ENCODE measurements around the gene OR2H2.
A peak's percentile ranks its signal among the peaks of the same experiment; 100 is the strongest.

OR2H2 gene

DNA sequence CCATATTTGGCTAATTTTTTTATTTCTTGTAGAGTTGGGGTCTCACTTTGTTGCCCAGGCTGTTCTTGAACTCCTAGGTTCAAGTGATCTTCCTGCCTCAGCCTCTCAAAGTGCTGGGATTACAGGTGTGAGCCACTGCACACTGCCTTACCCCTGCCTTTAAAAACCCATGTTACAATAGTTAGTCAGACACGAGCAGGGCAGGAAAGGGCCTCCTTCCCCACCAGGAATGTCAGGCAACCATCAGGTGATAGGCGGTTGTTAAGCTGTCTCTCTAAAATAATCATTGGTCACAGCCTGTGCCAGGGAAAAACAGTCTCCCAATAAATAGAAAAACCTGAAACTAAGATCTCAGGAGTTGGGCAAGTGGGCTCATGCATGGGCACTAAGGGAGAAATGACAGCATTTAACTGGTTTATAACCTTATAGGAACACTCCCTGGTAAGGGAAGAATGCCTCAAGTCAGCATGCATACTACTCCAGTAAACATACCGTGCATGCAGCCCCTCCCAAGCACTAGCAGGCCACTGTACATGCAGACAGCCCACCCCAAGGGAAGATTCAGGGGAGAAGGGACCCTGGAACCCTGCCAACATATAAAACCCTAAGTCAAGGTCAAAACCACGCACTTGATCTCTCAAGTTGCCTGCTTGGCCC lies 8.4 kb downstream of the OR2H2 start:
- DNase-seq, result no peak

DNA sequence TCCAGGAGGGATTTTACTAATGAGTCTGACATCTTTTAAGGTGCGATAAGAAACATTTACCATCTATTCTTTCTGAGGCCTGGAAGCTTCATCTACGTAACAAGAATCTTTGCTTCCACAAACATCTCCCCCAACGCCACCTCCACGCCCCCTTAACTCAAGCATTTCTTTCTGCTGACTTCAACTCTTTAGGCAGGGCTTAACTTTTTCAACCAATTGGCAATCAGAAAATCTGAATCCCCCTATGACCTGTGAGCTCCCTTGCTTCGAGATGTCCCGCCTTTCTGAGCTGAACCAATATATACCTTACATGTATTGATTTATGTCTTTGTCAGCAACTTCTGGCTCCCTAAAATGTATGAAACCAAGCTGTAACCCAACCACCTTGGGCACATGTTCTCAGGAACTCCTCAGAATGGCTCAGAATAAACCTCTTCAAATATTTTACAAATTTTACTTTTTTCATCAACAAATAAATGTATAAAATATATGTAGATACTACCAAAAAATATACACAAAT lies 11.5 kb downstream of the OR2H2 start:
- no peak for DNase-seq

DNA sequence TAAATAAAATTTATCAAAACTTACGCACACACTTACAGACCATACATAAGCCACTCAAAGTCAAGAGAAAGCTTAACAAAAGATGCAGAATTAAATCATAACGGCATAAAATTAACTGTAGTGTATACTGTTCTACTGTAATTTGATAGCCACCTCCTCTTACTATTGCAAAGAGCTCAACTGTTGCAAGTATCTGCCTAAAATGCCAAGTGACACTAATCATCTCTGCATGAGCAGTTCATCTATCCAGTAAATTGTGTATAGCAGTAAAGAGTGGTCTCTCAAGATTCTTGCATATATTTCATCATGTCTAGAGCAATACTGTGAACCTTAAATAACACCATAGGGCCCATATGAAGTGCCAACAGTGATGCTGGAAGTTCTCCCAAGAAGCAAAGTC lies 12.3 kb downstream of the OR2H2 start:
- DNase-seq, result no peak

DNA sequence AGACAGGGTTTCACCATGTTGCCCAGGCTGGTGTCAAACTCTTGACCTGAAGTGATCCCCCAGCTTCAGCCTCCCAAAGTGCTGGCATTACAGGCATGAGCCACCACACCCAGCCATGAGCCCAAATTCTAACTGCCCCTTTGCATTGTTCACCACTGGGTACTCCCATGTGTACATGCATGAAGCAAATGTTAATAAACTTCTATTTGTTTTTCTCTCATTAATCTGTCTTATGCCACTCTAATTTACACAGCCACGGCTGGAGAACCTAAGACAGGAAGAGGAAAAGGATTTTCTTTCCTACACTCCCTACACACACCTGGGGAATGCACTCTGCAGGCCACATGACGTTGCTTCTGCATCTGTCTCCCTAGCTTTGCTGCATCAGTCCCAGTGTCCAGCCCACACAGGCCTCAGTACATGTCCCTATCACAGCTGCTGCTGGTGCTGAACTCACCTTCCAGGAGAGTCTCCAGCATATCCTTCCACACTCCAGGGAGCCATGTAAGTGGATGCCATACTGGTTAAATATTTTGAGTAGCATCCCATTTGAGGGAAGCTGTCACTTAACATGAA lies 13.3 kb downstream of the OR2H2 start:
- no peak for DNase-seq

DNA sequence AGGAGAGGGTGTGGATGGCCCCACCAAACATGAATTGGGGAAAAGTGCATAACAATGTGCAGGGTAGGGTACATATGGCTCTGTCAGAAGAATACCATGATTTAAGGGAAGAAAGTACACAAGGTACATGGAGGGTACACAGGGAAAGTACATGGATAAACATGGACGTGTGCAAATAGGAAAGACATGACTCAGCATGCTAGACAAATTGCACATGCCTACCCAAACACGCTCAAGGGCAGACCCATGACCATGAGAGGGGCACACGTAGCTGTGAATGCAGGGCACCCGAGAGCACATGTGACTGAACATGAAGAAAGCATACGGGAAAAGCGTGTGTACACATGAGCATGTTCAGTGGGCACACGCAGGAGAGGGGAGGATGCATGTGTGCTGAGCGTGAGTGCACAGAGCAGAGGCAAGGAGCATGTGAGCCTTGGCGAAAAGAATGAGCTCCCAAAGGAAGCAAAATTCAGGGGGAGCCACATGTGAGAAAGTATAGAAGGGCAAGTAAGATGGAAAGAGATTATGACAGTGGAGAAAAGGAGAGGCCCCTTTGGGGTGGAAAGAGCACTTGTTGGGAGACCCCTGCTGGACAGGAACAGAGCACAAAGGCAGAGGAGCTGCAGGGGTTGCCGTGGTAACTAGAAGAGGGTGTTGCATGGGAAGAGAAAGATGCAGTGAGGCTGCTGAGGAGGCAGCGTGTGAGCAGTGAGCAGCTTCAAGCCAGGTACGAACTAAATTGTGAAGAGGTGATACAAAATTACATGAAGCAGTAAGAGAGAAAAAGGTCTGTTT lies 17.8 kb downstream of the OR2H2 start:
- no peak for DNase-seq

DNA sequence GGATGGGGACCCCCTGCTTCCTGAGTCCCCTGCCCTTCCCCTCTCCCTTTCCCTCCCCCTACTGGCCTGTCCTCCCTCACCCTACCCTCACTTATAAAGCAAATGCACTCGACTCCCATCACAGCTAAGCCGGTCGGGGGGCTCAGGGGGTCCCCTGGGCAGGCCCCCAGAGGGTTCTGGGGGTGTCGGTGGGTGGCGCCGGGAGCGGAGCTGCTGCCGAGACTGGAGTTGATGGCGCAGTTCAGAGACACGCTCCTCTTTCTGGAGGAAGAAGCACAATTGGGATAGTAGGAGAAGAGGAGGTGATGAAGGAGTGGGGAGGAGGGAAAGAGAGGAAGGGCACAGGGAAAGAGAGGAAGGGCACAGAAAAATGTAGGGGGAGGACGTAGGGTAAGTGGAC lies 18.5 kb downstream of the OR2H2 start:
- DNase-seq, result no peak

DNA sequence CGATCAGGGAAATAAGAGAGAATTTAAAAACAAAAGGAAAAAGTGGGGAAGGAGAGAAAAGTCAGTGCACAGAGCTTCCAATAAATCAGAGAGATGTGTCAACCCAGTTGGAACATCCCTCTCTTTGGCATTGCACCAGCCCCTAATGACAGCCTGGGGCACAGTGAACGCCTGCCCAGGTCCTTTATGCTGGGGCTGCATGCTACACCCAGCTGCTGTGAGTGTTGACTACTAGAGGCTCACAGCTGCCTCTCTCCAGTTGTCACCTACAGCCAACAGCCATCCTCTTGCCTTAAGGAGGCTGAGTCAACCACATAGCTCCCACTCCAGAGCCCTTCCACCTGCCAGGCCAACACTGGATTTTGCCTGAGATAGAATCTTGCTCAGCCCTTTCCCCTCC lies 19.0 kb downstream of the OR2H2 start:
- no peak for DNase-seq

DNA sequence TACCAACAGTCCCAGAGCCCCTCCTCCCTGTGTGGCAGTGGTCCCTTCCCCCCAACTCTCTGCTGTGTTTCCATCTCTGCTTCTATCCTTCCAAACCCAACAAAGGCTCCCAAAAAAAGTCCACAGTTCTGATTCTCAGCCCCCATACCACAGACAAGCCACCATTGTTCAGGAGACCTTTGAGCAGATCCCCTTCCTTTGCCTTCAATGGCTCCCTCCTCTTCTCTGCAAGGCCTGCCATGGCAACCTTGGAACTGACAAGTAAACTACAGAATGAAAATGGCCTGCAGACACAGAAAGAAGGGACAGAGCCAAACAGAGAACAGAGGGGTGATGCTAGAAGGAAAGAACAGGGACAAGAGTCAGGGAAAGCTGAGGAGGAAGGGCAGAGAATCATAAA lies 23.2 kb downstream of the OR2H2 start:
- no peak for DNase-seq

DNA sequence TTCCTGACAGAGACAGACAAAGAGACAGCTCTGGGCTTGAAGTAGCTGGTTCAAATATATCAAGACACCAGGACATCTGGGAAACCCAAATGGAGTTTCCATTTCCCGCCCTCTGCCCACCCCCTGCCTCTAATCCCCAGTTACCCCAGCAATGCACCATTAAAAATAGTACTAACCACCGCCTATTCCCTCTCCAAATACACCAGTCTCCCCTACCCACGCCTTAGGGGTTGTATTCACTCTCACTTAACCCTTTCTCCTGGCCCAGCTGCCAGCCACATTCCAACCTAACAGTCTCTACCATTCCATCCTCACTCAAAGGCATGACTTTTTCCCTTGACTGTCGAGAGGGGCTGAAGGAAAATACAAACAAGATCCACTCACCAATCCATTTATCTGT lies 25.6 kb downstream of the OR2H2 start:
- DNase-seq, result no peak

DNA sequence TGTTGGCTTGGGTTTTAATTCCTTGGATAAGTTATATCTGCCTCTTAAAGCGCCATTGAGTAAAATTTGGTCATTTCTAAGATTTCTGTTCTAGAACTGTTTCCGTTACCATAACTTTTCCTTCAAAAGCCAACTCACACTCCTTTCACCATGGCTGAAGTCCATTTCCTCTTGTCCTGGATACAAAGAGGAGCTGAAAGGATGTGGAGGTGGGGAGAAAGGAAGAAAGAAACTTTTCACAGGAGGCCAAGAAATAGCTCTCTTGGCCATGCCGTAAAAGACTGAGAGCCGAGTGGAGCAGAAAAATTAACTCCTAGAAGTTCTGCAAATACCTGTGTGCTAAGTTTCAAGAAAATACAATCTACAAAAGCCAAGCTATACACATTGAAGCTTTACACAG lies 26.5 kb downstream of the OR2H2 start:
- DNase-seq, result no peak

DNA sequence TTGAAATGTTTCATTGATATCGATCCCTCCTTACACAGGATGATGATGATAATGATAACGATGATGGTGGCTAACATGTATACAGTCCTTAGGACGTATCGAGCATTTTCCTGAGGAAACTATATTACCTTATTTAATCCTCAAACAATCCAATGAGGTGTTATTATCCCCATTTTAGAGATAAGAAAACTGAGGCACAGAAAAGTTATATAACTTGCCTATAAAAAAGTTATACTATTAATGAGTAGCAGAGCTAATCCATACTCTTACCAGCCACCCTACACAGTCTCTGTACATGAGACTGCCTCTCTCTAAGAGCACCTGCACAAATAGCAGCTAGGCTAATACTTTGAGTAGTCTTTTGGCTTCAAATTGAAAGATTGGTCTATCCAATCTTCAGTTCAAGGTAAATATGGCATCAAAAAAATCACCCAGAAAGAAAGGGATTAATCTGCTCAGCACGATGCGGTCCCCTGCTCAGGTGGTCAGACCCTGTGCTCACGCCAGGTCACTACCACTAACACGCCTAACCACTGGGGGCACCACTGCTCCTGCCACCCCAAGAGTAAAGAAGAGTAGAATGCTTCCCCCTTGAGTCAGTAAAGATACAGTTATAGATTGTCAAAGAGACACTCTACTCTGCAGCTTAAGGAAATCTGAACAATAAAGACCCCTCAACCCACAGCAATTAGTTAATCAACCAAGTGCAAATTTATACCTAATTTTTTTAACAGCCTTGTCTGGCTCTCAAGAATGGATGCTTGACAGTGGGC lies 33.0 kb downstream of the OR2H2 start:
- DNase-seq, result no peak

DNA sequence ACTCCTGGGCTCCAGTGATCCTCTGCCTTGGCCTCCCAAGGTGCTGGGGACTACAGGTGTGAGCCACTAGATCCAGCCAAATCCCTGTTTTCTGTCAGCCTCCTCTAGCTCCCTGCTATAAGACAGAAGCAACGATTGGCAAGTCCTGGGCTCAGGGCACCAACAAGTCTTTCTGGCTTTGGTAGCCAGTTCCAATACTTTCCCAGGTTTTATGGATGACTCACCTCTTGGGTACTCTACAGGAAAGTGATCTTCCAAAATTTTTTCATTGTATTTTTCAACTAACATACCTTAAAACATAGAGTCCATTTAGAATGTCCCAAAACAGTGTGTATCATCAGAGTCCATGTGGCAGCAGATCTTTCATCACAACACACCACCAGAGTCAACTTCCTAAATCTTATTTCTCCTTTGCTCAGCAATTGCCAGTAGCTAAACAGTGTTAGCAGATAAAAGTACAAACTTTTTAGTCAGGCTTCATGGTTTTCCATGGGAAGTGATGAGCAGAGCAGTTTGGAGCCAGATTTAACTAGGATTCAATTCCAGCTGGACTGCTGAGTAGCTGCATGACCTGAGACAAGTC lies 34.7 kb downstream of the OR2H2 start:
- no peak for DNase-seq

DNA sequence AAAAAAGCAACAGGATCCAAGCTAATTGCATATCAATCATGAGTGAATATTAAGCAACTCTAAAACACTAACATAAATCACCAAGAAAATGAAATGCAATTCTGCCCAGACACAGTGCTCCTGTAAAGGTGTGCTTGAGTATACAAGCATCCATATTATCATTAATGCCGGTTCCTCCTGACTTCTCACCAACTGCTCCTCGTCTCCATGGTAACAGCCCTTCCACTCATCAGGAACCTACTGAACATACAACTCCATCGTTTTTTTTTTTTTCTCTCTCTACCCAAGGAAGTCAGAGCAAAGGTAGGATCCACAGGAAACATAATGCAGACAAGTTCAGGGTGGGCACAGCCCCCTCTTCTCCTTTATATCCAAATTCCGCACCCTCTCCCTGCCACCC lies 35.7 kb downstream of the OR2H2 start:
- no peak for DNase-seq

DNA sequence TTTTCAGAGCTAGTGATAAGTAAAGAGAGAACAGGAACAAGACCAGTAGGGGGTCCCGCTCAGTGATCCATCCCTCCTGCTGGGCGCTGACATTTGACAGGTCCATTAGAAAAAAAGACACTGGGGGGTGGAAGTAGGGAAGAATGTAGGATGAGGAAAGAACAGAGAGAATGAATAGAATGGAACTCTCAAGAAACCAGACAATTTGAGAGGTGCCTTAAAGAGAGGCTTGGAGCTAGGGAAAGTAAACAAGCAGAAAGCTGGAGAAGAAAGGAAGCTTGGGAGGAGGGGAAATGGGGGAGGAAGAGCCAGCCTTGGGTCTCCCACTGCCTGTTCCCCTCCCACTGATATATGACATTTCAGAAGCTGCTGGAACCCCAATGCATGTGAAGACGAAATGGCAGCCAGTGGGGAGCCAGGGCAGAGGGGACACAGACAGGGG lies 39.6 kb downstream of the OR2H2 start:
- DNase-seq, result no peak

DNA sequence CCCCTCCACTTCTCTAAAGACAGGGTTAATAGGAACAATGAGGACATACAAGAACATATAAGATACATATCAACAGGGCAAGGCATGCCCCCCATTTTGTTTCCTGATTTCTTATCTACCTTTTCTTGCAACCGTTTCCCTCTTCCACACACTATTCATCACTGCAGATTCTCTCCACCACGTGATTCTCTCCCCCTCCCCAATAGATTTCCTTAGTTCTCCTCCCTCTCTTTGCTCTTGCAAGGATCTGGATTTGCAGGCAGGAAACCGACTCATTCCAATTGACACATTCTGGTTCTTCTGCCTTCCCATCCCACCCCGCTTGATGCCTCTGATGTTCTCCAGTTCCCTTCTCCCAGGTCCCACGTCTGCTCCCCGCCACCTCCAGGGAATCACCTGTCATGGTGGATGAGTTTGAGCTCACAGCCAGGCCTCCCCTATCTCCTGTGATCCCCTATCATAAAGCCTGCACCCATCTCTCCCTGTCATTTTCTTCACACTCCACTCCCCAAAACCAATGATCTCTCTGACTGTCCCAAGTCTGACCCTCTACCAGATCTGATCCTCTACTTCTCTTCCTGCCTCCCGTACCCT lies 40.5 kb downstream of the OR2H2 start:
- DNase-seq, result no peak

DNA sequence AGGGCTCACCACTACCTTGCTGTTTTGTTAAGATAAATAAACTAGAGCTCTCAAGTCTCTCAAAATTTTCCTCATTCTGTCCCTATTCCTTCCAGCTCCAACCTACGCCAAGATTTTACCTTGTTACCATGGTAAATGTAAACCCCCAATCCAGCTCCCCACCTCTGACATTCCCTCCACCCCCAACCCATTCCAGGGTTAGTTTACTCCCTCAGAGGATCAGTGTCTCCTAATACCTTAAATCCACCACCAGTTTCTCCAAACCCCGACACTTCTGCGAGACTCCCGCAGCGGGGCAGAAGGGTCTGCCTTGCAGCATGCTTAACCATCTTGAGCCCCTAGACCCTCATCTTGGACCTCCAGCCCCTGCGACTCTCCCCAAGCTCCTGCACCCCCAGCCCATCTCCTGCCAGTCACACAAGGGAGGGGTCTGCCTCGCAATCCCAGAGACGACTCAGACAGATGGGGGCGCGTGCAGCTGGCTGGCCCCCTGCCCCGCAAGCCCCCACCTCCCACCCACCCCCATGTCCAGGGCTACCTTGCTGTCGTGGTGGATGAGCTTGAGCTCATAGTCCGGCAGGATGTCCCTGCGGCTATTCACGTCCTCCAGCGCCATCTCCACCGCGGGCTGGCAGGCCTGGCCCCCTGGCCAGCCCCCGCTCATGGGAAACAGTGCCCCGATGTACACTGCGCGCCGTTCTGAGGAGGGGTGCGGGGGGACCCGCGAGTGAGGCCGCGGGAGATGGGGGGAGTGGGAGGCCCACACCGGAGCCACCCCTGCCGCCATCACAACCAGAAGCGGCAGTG lies 42.2 kb downstream of the OR2H2 start:
- no peak for DNase-seq

DNA sequence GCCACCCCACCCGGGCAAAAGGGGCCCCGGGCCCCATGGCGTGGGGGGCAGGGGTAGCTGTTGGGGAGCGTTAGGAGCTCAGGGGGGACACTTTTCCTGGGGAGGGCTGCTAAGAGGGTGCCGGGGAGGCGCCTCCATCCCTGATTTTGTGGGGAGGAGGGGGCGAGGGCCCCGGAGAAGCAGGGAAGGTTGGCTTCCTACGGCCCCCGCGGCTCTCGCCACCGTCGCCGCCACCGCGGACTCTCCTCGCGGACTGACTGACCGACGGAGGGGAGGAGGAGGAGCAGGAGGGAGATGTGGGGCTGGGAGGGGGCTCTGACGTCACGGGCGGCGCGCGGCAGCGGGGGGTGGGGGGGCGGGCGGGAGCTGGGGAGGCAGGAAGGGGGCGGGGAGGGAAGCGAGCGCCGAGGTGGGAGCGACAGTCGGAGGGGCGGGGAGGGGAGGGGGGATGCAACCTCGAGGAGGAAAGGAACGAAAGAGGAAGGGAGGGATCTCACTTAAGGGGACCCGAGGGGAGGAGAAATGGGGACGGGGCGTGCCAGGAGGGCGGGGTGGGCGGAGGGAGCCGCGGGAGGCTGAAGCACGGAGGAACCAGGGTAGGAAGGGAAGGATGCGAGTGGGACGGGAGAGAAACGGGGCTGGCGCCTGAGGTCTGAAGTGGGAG lies 43.0 kb downstream of the OR2H2 start:
- DNase-seq, result peak in 2 of 4 experiments; percentile 11 to 33

DNA sequence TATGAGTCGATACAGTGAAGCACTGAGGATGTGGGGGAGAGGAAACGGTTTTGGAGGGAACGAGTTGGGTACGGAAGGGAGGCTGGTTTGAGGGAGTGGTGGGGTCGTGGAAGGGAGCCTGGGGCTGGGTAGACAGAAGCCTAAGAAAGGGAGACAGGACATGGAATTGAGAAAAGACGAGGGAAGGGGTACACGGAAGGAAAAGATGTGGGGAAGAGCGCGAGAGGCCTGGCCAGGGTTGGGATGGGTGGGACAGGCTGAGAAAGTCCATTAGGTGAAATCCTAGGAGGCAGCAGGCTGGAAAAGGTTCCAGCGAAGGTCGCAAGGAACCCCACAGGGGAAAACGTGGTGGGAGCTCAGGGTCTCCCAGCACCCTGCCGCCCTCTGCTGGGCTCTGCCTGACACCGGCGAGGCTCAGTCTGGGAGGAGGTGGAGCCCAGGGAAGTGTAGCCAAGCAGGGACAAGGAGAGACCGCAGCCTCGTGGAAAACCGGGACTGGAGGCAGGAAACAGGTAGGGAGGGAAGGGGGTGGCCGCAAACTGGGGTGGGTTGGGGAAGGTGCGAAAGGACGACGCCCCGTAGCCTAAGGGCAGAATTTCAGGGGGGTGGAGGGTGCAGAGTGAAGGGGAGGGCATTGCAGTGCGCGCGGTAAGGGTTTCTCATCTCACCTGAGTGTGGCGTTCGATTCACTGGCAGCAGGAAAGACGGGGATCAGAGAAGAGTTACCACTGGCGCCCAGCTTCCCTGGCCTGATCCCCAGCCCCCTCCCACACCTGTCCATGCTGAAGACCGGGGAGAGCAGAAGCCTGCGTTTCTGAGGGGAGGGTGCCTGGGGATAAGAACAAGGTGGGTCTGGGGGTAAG lies 43.7 kb downstream of the OR2H2 start:
- peak in 3 of 4 experiments; percentile 6 to 42 (median 9) for DNase-seq

DNA sequence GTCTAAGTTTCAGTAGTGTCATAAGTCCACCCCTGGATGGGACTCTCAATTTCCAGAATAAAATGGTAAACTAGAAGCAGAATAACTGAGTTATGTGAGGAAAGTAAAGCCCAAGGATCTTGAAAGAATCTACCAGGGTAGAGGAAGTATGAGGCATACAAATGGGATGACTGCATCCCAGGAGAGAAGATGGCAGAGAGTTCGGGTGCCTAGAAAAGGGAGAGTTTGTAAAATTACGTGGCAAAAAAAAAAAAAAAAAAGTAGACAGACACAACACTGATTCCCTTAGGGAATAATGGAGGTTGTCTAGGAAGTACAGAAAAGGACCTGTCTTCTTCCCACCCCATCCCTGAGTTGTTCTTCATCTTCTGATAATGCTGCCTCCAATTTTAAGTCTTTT lies 44.6 kb downstream of the OR2H2 start:
- no peak for DNase-seq

DNA sequence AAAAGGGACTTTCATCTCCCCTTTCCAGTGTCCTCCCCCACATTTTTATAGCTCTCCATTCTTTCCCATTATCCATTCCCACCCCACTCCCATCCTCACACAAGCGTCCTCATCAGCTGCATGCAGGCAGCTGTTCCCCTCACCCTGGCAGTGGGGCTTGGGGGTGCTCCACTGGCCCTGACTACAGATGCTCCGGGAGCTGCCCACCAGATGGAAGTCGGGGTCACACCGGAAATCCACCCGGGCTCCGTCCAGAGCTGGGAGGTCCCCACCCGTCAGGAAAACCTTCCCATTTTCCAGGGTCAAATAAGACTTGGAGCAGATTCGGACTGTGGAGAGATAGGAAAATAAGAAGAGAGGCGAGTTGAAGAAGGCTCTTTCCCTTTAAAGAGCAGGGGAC lies 45.4 kb downstream of the OR2H2 start:
- no peak for DNase-seq
